ENCODE results near the gene MRPL23. TPM values are rescaled to one million over a fixed set of nuclear protein-coding genes. Genes with fewer than 3 reads are reported as not detected.
A peak's percentile ranks its signal among the peaks of the same experiment; 100 is the strongest.

Gene MRPL23
- total RNA-seq, 3 donors from 2014 or later (not counting 1 experiment from before 2014, with no cell fraction given): 31.2 to 35.4 (median 32.8) TPM

- Histone ChIP-seq H3K27me3 (ENCODE audit: control insufficient read depth, insufficient read depth, low read length) (no peaks in the 10 kb centered on the region), H3K9me3 (ENCODE audit: control insufficient read depth, insufficient read depth, low read length) (no peaks in the 10 kb centered on the region), H3K4me1 (ENCODE audit: control insufficient read depth, insufficient read depth, low read length) (no peaks in the 10 kb centered on the region), H3K4me3 (ENCODE audit: low read length) (no peak within 1 kb of the TSS), H3K36me3 (ENCODE audit: control insufficient read depth, insufficient read depth, low read length) (no peaks in the 10 kb centered on the region), H3K27ac (ENCODE audit: low read length) (no peak within 1 kb of the TSS)
- H3K27ac Mint-ChIP-seq: no peak within 1 kb of the TSS
- no CpG with 5 or more reads among the region's 14 CpGs for WGBS (ENCODE audit: insufficient coverage)
- TF ChIP-seq CTCF (IDR thresholded peaks at IDR 0.05): no peak
- H3K9me3 Mint-ChIP-seq: no peaks in the 10 kb centered on the region
- no peaks in the 10 kb centered on the region for H3K27me3 Mint-ChIP-seq (ENCODE audit: low read depth in 2 of 2)
- intact Hi-C loops (cut with micrococcal nuclease): no loop called here
- DNase-seq (no peak), ATAC-seq (no peak)
- H3K4me3 Mint-ChIP-seq: no peak within 1 kb of the TSS
- H3K36me3 Mint-ChIP-seq: no peaks in the 10 kb centered on the region
- no peaks in the 10 kb centered on the region for H3K4me1 Mint-ChIP-seq
These were observed 50.6 kb downstream of the MRPL23 start, which contains the start of gene H19 for GRCh38 chr11:1997755-1998154. H19 (minus strand) TSS chr11:1997842.

GRCh38 chr11:1998290-1998689 is 51.2 kb downstream of the MRPL23 start:
- H3K9me3 Mint-ChIP-seq: no peaks in the 10 kb centered on the region
- no peak overlapping the region for H3K27ac Mint-ChIP-seq
- peak; percentile 39 to 61 (median 41) for ATAC-seq
- no CpG with 5 or more reads among the region's 28 CpGs for WGBS (ENCODE audit: insufficient coverage)
- DNase-seq: no peak
- no peak overlapping the region for H3K4me3 Mint-ChIP-seq
- H3K4me3 ChIP-seq (ENCODE audit: low read length): no peak overlapping the region
- H3K36me3 Mint-ChIP-seq: no peaks in the 10 kb centered on the region
- no peak overlapping the region for H3K27ac ChIP-seq (ENCODE audit: low read length)
- intact Hi-C loops (cut with micrococcal nuclease): no loop called here
- no peaks in the 10 kb centered on the region for H3K36me3 ChIP-seq (ENCODE audit: control insufficient read depth, insufficient read depth, low read length)
- TF ChIP-seq CTCF (IDR thresholded peaks at IDR 0.05): no peak
- H3K27me3 ChIP-seq (ENCODE audit: control insufficient read depth, insufficient read depth, low read length): no peaks in the 10 kb centered on the region
- H3K27me3 Mint-ChIP-seq (ENCODE audit: low read depth in 2 of 2): no peaks in the 10 kb centered on the region
- no peaks in the 10 kb centered on the region for H3K4me1 ChIP-seq (ENCODE audit: control insufficient read depth, insufficient read depth, low read length)
- no peaks in the 10 kb centered on the region for H3K9me3 ChIP-seq (ENCODE audit: control insufficient read depth, insufficient read depth, low read length)
- no peaks in the 10 kb centered on the region for H3K4me1 Mint-ChIP-seq

- ATAC-seq (no peak), DNase-seq (no peak)
- Mint-ChIP-seq H3K4me3 (no peak overlapping the region), H3K4me1 (no peaks in the 10 kb centered on the region), H3K27me3 (ENCODE audit: low read depth in 2 of 2) (no peaks in the 10 kb centered on the region), H3K27ac (no peak overlapping the region), H3K36me3 (no peaks in the 10 kb centered on the region), H3K9me3 (no peaks in the 10 kb centered on the region)
- Histone ChIP-seq H3K9me3 (ENCODE audit: control insufficient read depth, insufficient read depth, low read length) (no peaks in the 10 kb centered on the region), H3K4me1 (ENCODE audit: control insufficient read depth, insufficient read depth, low read length) (no peaks in the 10 kb centered on the region), H3K4me3 (ENCODE audit: low read length) (no peak overlapping the region), H3K27me3 (ENCODE audit: control insufficient read depth, insufficient read depth, low read length) (no peaks in the 10 kb centered on the region), H3K27ac (ENCODE audit: low read length) (no peak overlapping the region), H3K36me3 (ENCODE audit: control insufficient read depth, insufficient read depth, low read length) (no peaks in the 10 kb centered on the region)
- TF ChIP-seq CTCF (IDR thresholded peaks at IDR 0.05): no peak
- intact Hi-C loops (cut with micrococcal nuclease): no loop called here
- no CpG with 5 or more reads among the region's 15 CpGs for WGBS (ENCODE audit: insufficient coverage)
These were observed 51.7 kb downstream of the MRPL23 start for GRCh38 chr11:1998861-1999260.

GRCh38 chr11:2002042-2002776 is 55.1 kb downstream of the MRPL23 start:
- no peaks in the 10 kb centered on the region for H3K4me1 ChIP-seq (ENCODE audit: control insufficient read depth, insufficient read depth, low read length)
- WGBS (ENCODE audit: insufficient coverage): no CpG with 5 or more reads among the region's 42 CpGs

More at GRCh38 chr11:2002042-2002776, 55.1 kb downstream of the MRPL23 start:
- no peak for TF ChIP-seq CTCF (IDR thresholded peaks at IDR 0.05)
- intact Hi-C loops (cut with micrococcal nuclease): no loop called here
- H3K27me3 ChIP-seq (ENCODE audit: control insufficient read depth, insufficient read depth, low read length): no peaks in the 10 kb centered on the region
- H3K27ac ChIP-seq (ENCODE audit: low read length): no peak overlapping the region
- H3K4me3 ChIP-seq (ENCODE audit: low read length): no peak overlapping the region
- DNase-seq: no peak
- Mint-ChIP-seq H3K27ac (no peak overlapping the region), H3K4me1 (no peaks in the 10 kb centered on the region), H3K27me3 (ENCODE audit: low read depth in 2 of 2) (no peaks in the 10 kb centered on the region), H3K9me3 (no peaks in the 10 kb centered on the region), H3K4me3 (no peak overlapping the region), H3K36me3 (no peaks in the 10 kb centered on the region)
- no peaks in the 10 kb centered on the region for H3K9me3 ChIP-seq (ENCODE audit: control insufficient read depth, insufficient read depth, low read length)
- ATAC-seq: peak; percentile 58 to 66 (median 59)
- H3K36me3 ChIP-seq (ENCODE audit: control insufficient read depth, insufficient read depth, low read length): no peaks in the 10 kb centered on the region

Data from natural killer cell (primary cell).